Left kidney (tissue), 2 donors: Measurements from ENCODE around the gene EBLN2. TPM values are rescaled to one million over a fixed set of nuclear protein-coding genes. Genes with fewer than 3 reads are reported as not detected.
"Not testable (repeated sequence)": the region's sequence is repeated elsewhere in the genome, so short reads cannot be mapped to it uniquely, and the experiment has no call there.

ENCODE experiments used
- DNase-seq: peaks from one replicate; pipeline ENCODE4 v3.0.0-alpha.2; 2013
- polyA plus RNA-seq: library from polyadenylated mRNA; unstranded; fragments of 120-200 nt; gene quantifications from one replicate; pipeline ENCODE4 v1.2.1, GENCODE V29; 2013; ENCODE audit not compliant: insufficient read length

EBLN2 gene
- polyA plus RNA-seq, 1 donor: 7.7 TPM

DNA sequence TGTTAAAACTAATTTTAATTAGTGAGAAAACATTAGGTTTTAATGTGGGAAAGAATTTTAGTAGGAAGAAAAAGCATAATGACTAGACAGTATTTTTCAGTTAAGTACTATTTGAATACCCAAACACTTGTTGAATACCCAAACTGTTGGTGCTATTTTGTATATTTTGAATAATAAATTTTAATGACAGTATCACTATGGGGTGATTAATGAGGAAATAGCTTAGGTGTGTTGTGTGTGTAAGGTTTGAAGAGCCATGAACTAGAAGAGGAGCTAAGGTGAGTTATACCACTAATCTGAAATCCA, 4.7 kb upstream of the EBLN2 start:
- no peak for DNase-seq

DNA sequence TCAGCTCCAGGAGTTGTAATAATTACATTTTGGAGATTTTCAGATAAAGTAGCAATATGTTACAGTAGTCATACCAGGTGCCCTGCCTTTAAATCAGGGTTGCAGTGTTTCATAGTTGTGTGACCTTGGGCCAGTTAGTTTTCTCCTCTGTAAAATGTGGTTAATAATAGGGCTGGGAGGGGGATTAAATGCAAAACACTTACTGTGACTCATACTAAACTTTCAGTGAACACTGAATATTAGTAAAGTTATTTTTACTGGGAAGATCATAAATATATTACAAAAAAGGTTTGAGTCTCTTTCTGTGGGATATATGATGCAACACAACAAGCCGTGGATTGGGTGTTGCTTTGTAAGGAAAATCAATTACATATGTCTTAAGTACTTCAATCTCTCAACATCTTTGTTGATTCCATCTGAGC, 1.1 kb upstream of the EBLN2 start:
- no peak for DNase-seq

DNA sequence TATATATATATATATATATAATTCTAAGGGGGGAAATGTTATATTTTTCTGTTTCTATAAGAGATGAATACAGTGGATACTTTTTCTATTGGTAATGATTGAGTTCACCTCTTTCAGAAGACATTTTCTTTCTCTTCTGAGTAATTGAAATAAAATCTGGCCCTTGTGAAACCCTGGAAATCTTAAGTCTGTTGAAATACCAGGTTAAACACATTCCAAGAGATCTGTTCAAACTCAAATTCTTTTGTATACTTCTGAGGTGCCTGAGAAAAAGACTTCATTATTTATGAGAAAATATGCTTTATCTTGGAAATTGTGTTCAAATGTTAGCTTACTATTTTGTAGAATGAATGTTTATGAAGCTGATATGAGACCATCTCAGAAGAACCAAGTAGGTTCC, 4.8 kb downstream of the EBLN2 start:
- DNase-seq: not testable (repeated sequence)

DNA sequence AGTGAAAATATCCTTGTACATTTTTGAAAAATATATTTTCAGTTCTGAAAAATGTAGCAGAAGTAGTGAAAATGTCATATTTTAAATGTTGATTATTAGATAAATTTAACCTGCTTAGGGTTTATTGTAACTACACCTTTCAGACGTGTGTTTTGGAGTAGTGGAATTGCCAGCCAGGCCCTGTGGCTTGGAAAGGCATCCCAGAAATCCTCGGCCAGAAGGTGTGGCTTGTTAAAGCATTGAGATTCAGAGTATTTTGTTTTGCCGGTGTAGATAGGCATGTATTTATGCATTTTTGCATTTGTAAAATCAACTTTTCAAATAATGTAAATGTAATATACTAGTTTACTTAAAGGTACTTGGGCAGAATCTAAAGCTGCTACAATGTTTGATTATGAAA, 7.0 kb downstream of the EBLN2 start:
- DNase-seq: no peak

DNA sequence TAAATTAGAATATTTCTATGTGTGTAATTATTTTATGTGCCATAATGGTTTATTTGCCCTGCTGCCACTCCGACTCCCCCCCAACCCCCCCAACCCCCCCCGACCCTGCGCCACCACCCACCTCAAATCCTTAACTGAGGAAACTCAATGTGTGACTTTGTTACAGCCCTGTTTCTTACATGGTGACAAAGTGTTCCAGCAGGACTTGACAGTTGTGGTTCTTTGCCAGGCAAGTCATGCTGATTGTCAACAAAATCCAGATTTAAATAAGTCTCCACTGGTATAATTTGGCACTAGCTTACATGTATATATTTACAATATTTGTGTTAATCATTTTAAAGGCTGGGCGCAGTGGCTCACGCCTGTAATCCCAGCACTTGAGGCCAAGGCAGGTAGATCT, 7.7 kb downstream of the EBLN2 start:
- no peak for DNase-seq

DNA sequence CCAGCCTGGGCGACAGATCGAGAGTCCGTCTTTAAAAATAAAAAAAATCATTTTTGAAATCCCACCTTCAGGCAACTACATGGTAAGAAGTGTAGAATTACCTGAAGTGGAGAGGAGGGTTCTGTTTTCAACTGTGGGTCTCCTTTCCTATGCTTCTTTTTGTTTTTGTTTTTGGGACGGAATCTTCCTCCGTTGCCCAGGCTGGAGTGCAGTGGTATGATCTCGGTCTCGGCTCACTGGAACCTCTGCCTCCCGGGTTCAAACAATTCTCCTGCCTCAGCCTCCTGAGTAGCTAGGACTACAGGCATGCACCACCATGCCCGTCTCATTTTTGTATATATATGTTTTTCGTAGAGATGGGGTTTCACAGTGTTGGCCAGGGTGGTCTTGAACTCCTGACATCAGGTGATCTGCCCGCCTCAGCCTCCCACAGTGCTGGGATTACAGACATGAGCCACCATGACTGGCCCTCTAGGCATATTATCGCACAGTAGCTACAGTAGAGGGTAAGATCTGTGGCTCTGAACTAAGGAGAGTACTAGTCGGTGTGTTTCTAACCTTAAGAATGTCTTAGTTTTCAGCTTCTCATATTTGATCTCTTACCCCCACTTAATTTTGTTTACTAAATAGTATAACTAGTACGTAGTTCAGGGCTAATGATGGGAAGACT, 8.5 kb downstream of the EBLN2 start:
- DNase-seq: no peak

DNA sequence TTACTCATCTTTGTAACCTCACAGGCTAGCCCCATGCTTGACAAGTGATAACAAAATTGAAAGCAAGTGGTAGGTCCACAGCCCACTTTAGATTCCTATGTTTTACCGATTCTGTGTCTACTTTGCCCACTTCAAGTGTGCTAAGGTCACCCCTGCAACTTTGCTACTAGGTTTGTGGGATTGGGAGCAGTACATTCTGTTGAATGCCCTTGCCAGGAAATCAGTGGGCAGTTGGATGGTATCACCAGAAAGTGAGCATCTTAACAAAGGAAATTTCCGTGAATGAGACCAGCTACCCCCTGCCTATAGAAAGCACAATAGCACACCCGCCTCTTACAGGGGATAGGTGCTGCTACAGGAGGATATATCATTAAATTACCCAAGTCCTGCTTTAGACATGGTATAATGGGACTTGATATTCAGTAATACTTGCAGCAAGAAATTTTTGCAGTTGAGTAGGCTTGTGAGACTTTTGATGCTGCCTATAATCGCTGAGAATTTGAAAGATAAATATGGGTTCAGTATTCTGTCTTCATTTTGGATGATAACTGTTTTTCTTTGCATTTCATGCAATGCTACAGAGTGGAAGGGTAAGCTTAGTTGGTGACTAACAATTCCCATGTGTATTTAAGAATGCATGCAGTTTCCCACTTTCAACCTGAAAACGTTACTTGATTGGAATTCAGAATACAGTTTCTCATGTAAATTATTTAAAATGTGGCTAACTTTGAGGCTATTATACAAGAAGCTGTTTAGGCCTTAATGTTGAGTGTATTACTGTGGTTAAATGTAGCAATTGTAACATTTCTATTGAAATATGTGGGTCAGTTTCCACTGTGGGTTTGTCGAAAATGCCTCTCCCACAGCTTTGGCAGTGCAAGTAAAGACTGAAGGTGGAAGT, 9.5 kb downstream of the EBLN2 start:
- no peak for DNase-seq

DNA sequence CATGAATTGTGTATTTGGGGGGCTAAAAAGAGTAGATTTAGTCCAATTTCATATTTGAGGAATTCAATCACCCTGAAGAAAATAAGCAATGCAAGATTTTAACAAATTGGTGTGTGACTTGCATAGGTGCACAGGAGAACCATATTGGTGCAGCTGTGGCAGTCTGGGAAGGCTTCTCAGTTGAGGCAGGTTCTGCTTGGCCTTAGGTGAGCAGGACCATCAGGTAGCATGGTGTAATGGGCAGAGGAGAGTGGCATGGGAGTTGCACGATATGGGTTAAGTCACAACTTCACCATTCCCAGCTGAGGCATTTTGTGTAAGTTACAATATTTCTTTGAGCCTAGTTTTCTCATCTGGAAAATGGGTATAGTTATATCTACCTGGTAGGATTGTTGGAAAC, 10.5 kb downstream of the EBLN2 start:
- DNase-seq: no peak

DNA sequence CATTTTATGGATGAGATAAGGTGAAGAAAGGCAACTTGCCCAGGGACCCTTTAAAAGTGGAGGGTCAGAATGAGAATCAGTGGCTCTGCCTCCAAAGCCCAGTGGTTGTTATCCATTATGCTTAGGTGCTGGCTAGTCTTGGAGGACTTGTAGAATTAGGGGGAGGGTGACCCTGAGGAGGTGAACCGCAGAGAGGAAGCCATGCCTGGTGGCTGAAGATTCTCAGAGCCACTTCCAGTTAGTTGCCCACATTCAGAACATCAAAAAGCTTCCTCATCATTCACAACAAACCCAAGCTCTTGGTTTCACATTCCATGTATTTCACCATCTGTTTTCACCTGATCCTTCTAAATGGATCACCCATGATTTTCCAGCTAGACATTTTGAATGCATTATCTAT, 11.2 kb downstream of the EBLN2 start:
- no peak for DNase-seq

DNA sequence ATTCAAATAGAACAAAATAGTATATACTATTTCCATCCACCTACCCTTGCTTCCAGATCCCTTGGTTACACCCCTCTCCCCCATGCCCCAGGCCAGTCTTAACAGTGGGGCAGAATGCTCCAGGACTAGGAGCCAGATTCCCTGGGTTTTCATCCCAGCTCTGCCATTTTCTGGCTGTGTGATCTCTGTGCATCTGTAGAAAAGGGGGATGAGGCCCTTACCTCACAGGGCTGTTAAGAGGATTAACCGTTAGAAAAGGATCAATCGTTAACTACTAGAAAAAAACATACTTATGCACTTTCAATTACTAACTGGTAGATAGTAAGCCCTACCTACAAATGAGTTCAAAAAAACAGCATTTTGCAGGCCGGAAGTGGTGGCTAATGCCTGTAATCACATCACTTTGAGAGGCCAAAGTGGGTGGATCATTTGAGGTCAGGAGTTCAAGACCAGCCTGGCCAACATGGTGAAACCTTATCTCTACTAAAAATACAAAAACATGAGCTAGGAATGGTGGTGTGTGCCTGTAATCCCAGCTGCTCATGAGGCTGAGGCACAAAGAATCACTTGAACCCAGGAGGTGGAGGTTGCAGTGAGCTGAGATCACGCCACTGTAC, 11.7 kb downstream of the EBLN2 start:
- no peak for DNase-seq

DNA sequence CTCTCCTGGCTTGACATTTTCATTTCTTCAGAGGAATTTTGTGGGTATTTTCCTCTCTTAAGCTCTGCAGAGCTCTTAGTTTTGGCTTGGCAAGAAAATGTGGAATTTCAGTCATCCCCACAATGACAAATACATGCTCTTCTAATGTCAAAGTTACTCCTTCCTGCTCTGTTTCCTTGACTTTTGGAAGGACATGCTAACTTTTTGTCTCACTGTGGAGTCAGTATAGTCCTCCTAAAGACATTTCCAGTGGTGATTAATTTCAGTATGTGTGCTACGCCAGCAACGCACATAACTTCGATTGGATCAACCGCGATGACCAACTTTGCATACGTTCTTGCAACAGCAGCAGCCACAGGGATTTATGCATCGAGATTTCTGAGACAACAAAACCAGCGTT, 13.3 kb downstream of the EBLN2 start:
- no peak for DNase-seq

DNA sequence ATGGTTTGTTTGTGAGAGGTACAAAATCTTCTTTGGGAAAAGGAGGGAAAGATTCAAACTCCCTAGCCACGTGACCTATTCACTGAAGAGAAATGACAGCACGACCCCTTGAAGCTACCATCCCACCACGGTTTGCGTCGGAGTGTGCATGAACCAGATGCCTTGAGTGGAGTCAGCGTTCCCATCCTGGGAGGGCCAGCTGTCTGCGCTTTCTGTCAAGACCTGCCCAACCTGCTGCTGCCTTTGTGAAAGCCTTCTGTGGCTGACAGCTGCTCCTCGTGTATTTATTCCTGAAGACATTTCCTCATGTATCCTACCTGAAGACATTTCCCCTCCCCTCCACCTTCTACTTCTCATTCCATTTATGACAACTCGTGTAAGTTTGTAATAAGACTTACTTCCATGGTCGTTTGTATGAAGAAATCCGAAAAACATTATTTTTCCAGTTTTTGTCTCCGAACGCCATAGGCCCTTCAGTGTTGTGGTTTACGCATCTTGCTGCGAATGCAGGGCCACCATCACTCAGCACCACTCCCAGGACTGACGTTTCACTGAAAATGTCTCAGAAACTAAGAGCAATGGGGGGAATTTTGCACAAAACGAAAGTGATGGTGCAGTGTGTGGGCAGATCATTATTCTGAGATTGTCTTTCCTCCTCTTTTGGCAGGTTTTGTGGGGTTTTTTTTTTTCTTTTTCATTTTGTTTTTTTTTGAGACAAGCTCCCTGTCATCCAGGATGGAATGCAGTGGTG, 18.9 kb downstream of the EBLN2 start:
- no peak for DNase-seq

DNA sequence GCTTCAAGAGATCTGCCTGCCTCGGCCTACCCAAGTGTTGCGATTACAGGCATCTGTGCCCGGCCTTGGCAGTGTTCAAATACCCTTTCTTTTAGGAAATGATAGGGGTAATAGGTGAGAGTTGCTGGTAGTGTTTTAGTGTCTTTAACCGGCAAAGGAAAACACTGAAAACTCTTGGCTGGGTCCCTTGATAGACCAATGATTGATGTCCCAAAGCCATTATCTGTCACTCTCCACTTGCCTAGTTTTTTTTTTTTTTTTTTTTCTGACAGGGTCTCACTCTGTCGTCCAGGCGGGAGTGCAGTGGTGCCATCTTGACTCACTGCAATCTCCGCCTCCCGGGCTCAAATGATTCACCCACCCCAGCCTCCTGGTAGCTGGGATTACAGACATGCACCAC, 19.7 kb downstream of the EBLN2 start:
- no peak for DNase-seq

DNA sequence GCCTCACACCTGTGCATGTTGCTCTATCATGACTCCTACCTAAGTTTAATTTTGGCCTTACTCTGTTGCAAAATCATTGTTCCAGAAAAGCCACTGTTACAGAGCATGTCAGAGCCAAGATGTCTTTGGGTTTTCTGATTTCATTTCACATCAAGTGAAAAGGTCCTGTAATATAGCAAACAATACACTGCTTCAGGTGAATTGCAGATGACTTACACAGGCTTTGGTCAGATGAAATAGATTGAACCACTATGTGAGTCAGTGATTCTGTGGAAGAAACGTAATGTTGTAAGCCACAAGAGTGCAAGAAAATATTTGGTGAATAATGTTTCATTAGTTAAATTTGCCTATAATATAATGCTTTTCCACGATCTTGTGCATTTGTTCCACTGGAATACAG, 22.7 kb downstream of the EBLN2 start:
- DNase-seq: no peak

DNA sequence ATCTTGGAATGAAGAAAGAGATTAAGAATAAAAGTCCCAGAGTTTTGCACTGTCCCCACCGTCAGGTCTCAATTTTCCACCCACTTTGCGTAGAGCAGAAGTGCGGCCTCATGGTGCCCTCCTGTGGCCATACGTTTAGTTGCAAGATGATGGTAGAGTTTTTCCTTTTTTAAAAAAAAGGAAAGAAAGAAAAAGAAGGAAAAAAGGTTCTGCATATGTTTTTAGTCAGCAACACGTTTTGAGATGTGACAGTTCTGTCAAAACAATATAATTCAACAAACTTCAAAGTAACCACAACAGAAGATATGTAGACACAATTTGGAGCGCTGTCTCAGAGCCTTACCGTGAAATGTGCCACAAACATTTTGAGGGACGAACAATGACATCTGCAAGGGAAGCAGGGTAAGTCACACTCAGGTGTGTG, 24.6 kb downstream of the EBLN2 start:
- no peak for DNase-seq

DNA sequence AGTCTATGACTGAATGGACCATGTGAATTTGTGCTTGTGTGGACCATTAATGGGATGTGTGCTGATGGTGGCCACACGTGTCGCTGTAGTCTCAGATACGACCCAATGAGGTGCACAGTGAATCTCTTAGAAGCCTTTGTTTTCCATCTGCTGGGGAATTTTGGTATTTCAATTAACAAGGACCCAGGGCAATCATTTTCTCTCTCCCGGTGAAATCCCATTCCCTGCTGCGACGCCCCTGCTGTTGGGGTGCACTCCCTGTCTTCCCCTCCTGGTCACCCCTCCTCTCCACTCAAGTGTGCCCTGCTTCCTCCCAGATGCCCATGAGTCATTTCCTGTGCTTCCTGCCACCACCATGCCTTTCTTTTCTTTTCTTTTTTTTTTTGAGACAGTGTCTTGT, 32.7 kb downstream of the EBLN2 start:
- DNase-seq: no peak

DNA sequence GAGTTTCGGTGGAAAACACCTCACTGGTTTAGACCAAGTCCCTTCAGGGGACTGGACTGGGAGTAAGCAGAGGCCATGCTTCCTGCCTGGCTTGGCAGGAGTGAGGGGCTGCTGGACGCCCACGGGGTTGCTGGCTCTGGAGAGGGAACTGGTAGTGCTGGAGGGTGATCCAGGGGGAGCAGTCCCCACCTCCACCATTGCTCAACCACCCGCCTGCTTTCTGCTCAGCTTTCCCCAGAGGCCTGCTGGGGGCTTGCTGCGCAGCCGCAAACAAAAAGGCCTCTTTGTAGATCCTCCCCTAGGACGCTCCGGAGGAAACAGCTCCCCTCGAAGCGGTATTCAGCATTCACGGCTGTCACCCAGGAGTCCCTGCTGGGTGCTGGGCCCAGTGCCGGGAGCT, 33.5 kb downstream of the EBLN2 start:
- no peak for DNase-seq

DNA sequence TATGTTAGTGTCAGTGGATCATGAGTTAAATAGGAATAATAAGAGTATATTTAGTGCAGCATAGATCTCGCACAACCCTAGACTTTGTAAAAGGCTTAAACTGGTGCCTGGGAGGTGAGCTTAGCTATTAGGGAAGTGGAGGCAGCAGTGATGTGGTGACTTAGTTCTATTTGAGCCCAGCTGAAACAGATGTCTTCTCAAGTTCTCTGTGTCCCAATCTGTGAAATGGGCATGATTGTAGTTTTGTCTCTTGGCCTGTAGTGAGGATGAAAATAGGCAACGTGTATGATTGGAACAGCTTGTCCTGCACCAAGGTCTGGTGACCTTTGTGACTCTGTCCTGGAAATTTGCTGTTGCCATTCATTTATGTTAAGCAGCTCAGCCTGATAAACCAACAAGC, 34.7 kb downstream of the EBLN2 start:
- no peak for DNase-seq

DNA sequence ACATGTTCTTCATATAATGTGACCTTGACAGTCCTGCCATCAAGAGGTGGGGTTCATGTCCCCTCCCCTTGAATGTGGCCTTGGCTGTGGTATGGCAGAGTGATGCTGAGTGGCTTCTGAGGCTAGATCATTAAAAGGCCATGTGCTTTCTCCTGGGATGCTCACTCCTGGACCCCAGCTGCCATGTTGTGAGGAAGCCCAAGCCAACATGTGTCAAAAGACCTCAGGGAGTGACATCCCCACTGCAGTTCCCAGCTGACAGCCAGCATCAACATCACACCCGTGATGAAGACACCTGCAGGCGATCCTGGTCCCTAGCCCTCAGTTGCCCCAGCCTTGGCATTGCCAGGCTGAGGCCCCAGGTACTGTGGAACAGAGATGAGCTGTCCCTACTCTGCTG, 36.6 kb downstream of the EBLN2 start:
- no peak for DNase-seq

DNA sequence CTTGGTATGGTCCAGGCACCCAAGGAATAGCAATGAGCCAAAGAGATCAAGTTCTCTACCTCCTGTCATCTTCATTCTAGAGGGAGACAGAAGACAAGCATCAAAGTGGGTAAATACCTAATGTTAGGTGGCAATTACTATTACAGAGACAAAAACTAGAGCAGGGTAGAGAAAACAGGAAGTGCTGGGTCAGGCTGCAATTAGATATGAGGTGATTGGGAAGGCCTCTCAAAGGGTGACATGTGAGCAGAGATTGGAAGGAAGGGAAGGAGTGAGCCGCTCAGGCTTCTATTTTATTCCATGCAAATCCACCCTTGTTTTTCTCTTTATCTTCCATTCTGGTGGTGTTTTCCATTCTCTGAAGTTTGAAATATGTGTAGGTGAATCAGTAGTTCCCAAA, 37.4 kb downstream of the EBLN2 start:
- DNase-seq: no peak

DNA sequence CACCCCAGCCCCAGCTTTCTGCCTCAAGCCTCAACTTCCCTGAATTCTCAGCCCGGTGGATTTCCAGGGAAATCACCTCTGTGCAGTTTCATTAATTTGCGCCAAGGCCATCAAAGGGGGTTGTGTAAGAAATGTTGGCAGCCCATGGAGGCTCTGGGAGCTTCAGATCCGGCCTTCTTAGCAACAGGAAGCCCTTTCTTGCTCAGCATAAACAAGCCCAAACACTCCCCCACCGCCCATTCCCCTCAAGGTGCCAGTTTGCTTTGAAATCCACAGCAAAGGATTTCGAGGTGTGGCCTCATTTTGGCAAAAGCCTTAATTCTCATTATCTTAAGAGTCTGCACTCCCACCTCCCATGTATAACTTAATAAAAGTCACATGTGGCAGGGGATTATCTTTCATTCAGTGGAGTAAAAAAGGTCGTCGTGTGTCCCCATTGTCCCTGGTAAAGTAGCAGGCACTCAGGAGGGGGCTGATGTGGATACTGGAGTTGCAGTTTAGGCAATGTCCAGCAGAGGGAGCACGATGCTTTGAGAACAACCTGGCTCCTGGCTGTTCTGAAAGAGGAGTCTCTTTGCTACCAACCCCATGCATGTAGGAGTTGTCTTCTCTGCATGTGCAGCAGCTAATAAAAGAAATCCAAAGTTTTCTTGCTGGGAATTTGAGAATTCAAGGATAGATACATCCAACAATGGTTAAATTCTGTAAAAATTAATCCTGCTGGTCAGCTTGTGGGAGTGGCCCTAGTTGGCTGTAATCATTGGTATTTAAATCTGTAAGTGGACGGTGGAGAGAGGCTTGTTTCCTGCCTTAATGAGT, 39.5 kb downstream of the EBLN2 start:
- DNase-seq: peak; percentile 91

DNA sequence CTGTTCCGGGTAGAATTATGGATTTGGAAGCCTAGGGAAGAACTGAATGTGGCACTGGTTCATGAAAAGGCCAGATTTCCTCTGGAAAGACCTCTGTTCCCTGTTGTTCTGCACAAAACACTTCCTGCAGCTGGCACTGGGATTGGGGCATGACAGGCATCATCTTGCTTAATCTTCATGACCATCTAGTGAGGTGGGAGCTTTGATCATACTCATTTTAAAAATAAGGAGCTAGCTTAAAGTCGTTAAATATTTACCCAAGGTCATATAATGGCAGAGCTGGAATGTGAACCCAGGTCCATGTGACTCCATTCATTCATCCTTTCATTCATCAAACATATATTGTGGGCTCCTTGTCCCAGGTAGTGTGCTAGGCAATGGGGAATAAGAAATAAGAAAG, 40.4 kb downstream of the EBLN2 start:
- no peak for DNase-seq
